Heart right ventricle (tissue), 16 donors: ENCODE results near the gene DNAJC4. TPM values are rescaled to one million over a fixed set of nuclear protein-coding genes. Genes with fewer than 3 reads are reported as not detected.

Source experiments
- ATAC-seq, 8 donors: fragments of 200-7000 bp; cut with Tn5 transposase; one replicate each; pipeline ENCODE4 v1.9.1; 2020; ENCODE audit warnings: mild to moderate bottlenecking in 8 of 8, moderate library complexity in 8 of 8, moderate number of reproducible peaks in 1 of 8
- DNase-seq, 2 donors: peaks; one replicate each; pipeline ENCODE4 v3.0.0-alpha.2; 2020
- H3K27ac ChIP-seq, 10 donors: fragments of 200-600 bp; sonication (generic) in 2 of 10; one replicate each; pipeline versions ENCODE4 v1.5.0 to v1.8.0; 2020 to 2022; ENCODE audit warnings: mild to moderate bottlenecking in 3 of 10
- H3K27me3 ChIP-seq, 7 donors: fragments of 200-600 bp; one replicate each; pipeline ENCODE4 v1.8.0; 2021 to 2022; ENCODE audit warnings: mild to moderate bottlenecking in 2 of 7
- H3K36me3 ChIP-seq, 9 donors: fragments of 200-600 bp; sonication (generic) in 1 of 9; one replicate each; pipeline versions ENCODE4 v1.5.0 to v1.8.0; 2020 to 2022; ENCODE audit warnings: mild to moderate bottlenecking in 2 of 9
- H3K4me1 ChIP-seq, 9 donors: fragments of 200-600 bp; sonication (generic) in 1 of 9; one replicate each; pipeline versions ENCODE4 v1.5.0 to v1.8.0; 2020 to 2022; ENCODE audit warnings: mild to moderate bottlenecking in 4 of 9
- H3K4me3 ChIP-seq, 10 donors: fragments of 200-600 bp; sonication (generic) in 2 of 10; one replicate each; pipeline versions ENCODE4 v1.5.0 to v1.8.0; 2020 to 2022; ENCODE audit warnings: mild to moderate bottlenecking in 7 of 10, moderate library complexity in 2 of 10
- H3K9me3 ChIP-seq, 11 donors: fragments of 200-600 bp in 10 of 11; sonication (generic) in 2 of 11; one replicate each; pipeline versions ENCODE4 v1.5.0 to v1.8.0; 2013 to 2022; ENCODE audit warnings: mild to moderate bottlenecking in 2 of 11, control low read depth in 1 of 11, moderate library complexity in 1 of 11
- CTCF ChIP-seq, 9 donors: fragments of 200-600 bp; sonication (generic) in 2 of 9; IDR thresholded peaks; one replicate each; pipeline versions ENCODE4 v1.5.0 to v1.8.0; 2021 to 2022; ENCODE audit warnings: antibody characterized with exemption in 9 of 9, mild to moderate bottlenecking in 5 of 9, moderate library complexity in 1 of 9
- WGBS, 2 donors: extraction: QIAGEN DNeasy Blood & Tissue Kit; methylation state at CpG; one replicate each; pipeline ENCODE4 v1.1.7; 2013; ENCODE audit warnings: inconsistent platforms in 1 of 2; 5-methylcytosine and 5-hydroxymethylcytosine counted together
- intact Hi-C, 10 donors: fragments of 100-400 bp; cut with DNase I; formaldehyde crosslinking; loops; one replicate each; pipeline versions ENCODE4 v1.11.1 to v1.14.2; 2022
- polyA plus RNA-seq, 2 donors: library from polyadenylated mRNA; stranded (reverse); fragments of 200-250 nt; gene quantifications; one replicate each; pipeline ENCODE4 v1.2.3, GENCODE V29; 2013
- total RNA-seq, 10 donors: library from RNA; stranded (reverse); fragmentation: NEBNext Ultra II Directional in 3 of 10; extraction: Animal tissue kit (Norgen Biotek cat#: 25700) in 3 of 10; gene quantifications; one replicate each; pipeline versions ENCODE4 v1.2.1 to v1.2.4, GENCODE V29; 2021 to 2023
- donor health status: Arrhythmogenic right ventricular cardiomyopathy.
- donor health status: ischemic (EF 13 %, LVEDD 7.1; RV severe dilation, severe dysfunction).
- donor health status: healthy with polysubstance abuse.
- donor health status: DM: no; HTN: yes; CAD: no.
- donor health status: DM: no; HTN: no; CAD: no.
- donor health status: ischemic (EF 25% LVEDD 6.9; RV normal size, moderate dysfunction).
- donor health status: ischemic (EF 25% LVEDD 5.7; RV mildly dilated, moderate dysfunction).
- donor health status: healthy.
- donor health status: DM: yes; HTN: yes; CAD: no.
- donor health status: Ischemic cardiomyopathy.
- donor health status: ischemic (EF 35%, LVEDD 5.7; RV mildly dilated, moderate dysfunction).
- donor health status: nonischemic (EF 11% LVEDD 7.7; RV severe dilation, severe dysfunction).
- donor health status: DM: yes; HTN: yes; CAD: no.
- donor health status: PGD.
- donor health status: ischemic (EF 29% LVEDD 5.4; RV normal size, mild dysfunction).
- donor health status: nonischemic (EF 23%, LVEDD 6.1; RV moderate dilation, normal function).

The DNAJC4 gene
- total and polyA plus RNA-seq, 12 donors, result 46.6 to 173 (median 52.0) TPM

GRCh38 chr11:64229090-64229743 lies 1.1 kb upstream of the DNAJC4 start:
- TF ChIP-seq CTCF (IDR thresholded peaks at IDR 0.05), result no peak
- Histone ChIP-seq H3K27ac (peak overlapping the region in 9 of 10 donors; percentile 90 to 99 (median 96)), H3K27me3 (no peaks in the 10 kb centered on the region), H3K4me1 (peaks cover 14 to 81% (median 64%) of the 10 kb centered on the region in 9 donors), H3K9me3 (no peaks in the 10 kb centered on the region), H3K36me3 (peaks cover 0 to 9% (median 0%) of the 10 kb centered on the region in 9 donors), H3K4me3 (peak overlapping the region in 5 of 10 donors; percentile 53 to 87 (median 75))
- no peak for DNase-seq
- intact Hi-C loops, result loop anchor here in 1 of 10 donors (5.0 kb wide), 1 partner anchor 42 kb away; the partner anchor contains the start of gene STIP1
- ATAC-seq, result no peak
- WGBS, 2 donors, result 90 to 91% methylated on average over 12 of the region's 12 CpGs

- no peak for TF ChIP-seq CTCF (IDR thresholded peaks at IDR 0.05)
- Histone ChIP-seq H3K36me3 (peaks cover 0 to 6% (median 0%) of the 10 kb centered on the region in 9 donors), H3K9me3 (no peaks in the 10 kb centered on the region), H3K27ac (peak overlapping the region; percentile 4 to 99 (median 96)), H3K4me3 (peak overlapping the region; percentile 39 to 88 (median 75)), H3K4me1 (peaks cover 14 to 76% (median 62%) of the 10 kb centered on the region in 9 donors), H3K27me3 (no peaks in the 10 kb centered on the region)
- ATAC-seq (no peak), DNase-seq (no peak)
- WGBS, 2 donors, result 30 to 32% methylated on average over 13 of the region's 13 CpGs
- intact Hi-C loops, result loop anchor here in 1 of 10 donors (5.0 kb wide), 1 partner anchor 42 kb away; the partner anchor contains the start of gene STIP1
These were observed 591 bp upstream of the DNAJC4 start for GRCh38 chr11:64229744-64230170.

- intact Hi-C loops, result no loop called here
- no peaks in the 10 kb centered on the region for H3K27me3 ChIP-seq
- DNase-seq (no peak), ATAC-seq (no peak)
- peaks cover 13 to 77% (median 63%) of the 10 kb centered on the region in 9 donors for H3K4me1 ChIP-seq
- H3K27ac ChIP-seq, result peak overlapping the region; percentile 74 to 99 (median 96)
- WGBS, 2 donors, result 7 to 16% methylated on average over 8 of the region's 8 CpGs
- H3K36me3 ChIP-seq, result peaks cover 0 to 6% (median 0%) of the 10 kb centered on the region in 9 donors
- peak overlapping the region; percentile 39 to 88 (median 75) for H3K4me3 ChIP-seq
- TF ChIP-seq CTCF (IDR thresholded peaks at IDR 0.05), result no peak
- H3K9me3 ChIP-seq, result no peaks in the 10 kb centered on the region
These were observed 627 bp downstream of the DNAJC4 start for GRCh38 chr11:64230985-64231365.

DNA sequence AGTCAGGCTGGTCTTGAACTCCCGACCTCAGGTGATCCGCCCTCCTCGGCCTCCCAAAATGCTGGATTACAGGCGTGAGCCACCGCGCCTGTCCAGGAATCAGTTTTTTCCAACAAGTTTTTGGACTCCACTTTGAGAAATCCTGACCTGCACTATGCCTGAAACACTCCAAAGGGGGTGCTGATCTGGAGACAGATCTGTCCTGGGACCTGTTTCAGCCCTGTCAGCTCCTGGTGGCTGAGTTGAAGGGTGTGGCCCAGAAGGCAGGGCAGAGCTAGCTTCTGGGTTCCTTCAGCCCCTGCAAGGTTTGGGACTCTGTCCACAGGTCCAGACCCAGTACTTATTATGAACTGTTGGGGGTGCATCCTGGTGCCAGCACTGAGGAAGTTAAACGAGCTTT lies 1.2 kb downstream of the DNAJC4 start:
- ATAC-seq, result no peak
- WGBS, 2 donors, result 85 to 90% methylated on average over 7 of the region's 7 CpGs

More for the DNA sequence above, 1.2 kb downstream of the DNAJC4 start:
- Histone ChIP-seq H3K4me1 (peaks cover 13 to 79% (median 61%) of the 10 kb centered on the region in 9 donors), H3K27ac (peak overlapping the region in 5 of 10 donors; percentile 90 to 99 (median 96)), H3K4me3 (peak overlapping the region in 5 of 10 donors; percentile 75 to 87 (median 75)), H3K27me3 (no peaks in the 10 kb centered on the region), H3K9me3 (no peaks in the 10 kb centered on the region), H3K36me3 (peaks cover 0 to 6% (median 0%) of the 10 kb centered on the region in 9 donors)
- intact Hi-C loops, result no loop called here
- TF ChIP-seq CTCF (IDR thresholded peaks at IDR 0.05), result no peak
- no peak for DNase-seq
